Embryonic facial prominence (tissue), 1 donor: ENCODE measurements around the gene SLC16A10.
"Not testable (repeated sequence)": the region's sequence is repeated elsewhere in the genome, so short reads cannot be mapped to it uniquely, and the experiment has no call there.

ENCODE experiments used
- DNase-seq: peaks from one replicate; pipeline ENCODE4 v3.0.0-alpha.2; 2016; ENCODE audit errors: extremely low spot score

The SLC16A10 gene

GRCh38 chr6:111086685-111087084 lies 618 bp upstream of the SLC16A10 start:
- DNase-seq, result no peak

GRCh38 chr6:111087871-111088667 lies 766 bp downstream of the SLC16A10 start:
- DNase-seq, result no peak

GRCh38 chr6:111088668-111089003 lies 1.3 kb downstream of the SLC16A10 start:
- no peak for DNase-seq

- no peak for DNase-seq
Observed at GRCh38 chr6:111090766-111091165, 3.5 kb downstream of the SLC16A10 start.

GRCh38 chr6:111091987-111092386 lies 4.7 kb downstream of the SLC16A10 start:
- DNase-seq, result no peak

GRCh38 chr6:111095488-111095887 lies 8.2 kb downstream of the SLC16A10 start:
- not testable (repeated sequence) for DNase-seq

GRCh38 chr6:111096246-111096645 lies 8.9 kb downstream of the SLC16A10 start:
- DNase-seq, result no peak

- no peak for DNase-seq
Observed at GRCh38 chr6:111098597-111098996, 11.3 kb downstream of the SLC16A10 start.

GRCh38 chr6:111101987-111102386 lies 14.7 kb downstream of the SLC16A10 start:
- DNase-seq, result no peak

- DNase-seq, result no peak
Observed at GRCh38 chr6:111105578-111105977, 18.3 kb downstream of the SLC16A10 start.

- DNase-seq, result no peak
Observed at GRCh38 chr6:111107589-111107988, 20.3 kb downstream of the SLC16A10 start.

GRCh38 chr6:111110036-111110435 lies 22.7 kb downstream of the SLC16A10 start:
- no peak for DNase-seq

- DNase-seq, result no peak
Observed at GRCh38 chr6:111113336-111114086, 26.2 kb downstream of the SLC16A10 start.

- no peak for DNase-seq
Observed at GRCh38 chr6:111114087-111114443, 26.8 kb downstream of the SLC16A10 start.

GRCh38 chr6:111114482-111114881 lies 27.2 kb downstream of the SLC16A10 start:
- no peak for DNase-seq

- DNase-seq, result no peak
Observed at GRCh38 chr6:111118826-111119225, 31.5 kb downstream of the SLC16A10 start.

GRCh38 chr6:111119571-111120329 lies 32.4 kb downstream of the SLC16A10 start:
- no peak for DNase-seq

- DNase-seq, result no peak
Observed at GRCh38 chr6:111121789-111122350, 34.6 kb downstream of the SLC16A10 start.

GRCh38 chr6:111122458-111123286 lies 35.4 kb downstream of the SLC16A10 start:
- no peak for DNase-seq

- DNase-seq, result no peak
Observed at GRCh38 chr6:111124406-111124805, 37.1 kb downstream of the SLC16A10 start.

GRCh38 chr6:111129013-111129412 lies 41.7 kb downstream of the SLC16A10 start:
- no peak for DNase-seq
